HG02763 (cell line): ENCODE results near the gene PREB.
"Not testable (repeated sequence)": the region's sequence is repeated elsewhere in the genome, so short reads cannot be mapped to it uniquely, and the experiment has no call there.

ENCODE experiments used
- ATAC-seq: cut with Tn5 transposase; IDR thresholded peaks from one replicate; pipeline ENCODE4 v1.9.1; 2021; ENCODE audit warnings: mild to moderate bottlenecking, moderate library complexity; ENCODE audit not compliant: unreplicated experiment

PREB gene

DNA sequence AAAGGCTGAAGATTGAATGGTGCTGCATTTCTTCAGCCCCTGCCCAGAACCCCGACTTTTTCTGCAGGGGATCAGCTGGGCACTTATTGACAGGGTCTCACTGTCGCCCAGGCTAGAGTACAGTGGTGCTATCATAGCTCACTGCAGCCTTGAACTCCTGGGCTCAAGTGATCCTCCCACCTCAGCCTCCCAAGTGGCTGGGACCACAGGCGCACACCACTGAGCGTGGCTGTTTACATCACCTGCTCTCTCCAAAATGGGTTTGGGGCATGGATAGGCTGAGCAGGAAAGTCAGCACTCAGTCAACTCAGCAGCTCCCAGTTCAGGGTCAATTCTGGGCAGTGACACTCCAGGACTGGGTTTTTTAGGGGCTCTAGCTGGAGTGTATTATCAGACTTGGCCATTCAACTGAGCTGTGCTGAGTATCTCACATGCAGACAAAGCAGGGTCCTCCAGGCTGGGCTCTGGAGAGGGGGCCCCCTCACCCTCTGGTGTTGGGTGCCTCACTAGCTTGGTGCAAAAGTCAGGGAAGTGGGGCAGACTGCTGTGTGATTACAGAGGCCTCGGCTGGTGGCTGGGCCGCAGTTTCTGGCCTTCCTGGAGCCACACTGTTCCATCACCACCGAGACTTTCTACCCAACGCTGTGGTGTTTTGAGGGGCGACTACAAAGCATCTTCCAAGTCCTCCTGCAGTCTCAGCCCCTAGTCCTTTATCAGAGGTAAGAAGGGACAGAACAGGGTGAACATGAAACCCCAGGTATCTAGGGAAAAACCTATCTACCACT is 6.4 kb downstream of the PREB start:
- ATAC-seq, result no peak

GRCh38 chr2:27126252-27126710 is 8.2 kb downstream of the PREB start:
- no peak for ATAC-seq

- no peak for ATAC-seq
Measured at GRCh38 chr2:27125104-27125503, 9.3 kb downstream of the PREB start.

DNA sequence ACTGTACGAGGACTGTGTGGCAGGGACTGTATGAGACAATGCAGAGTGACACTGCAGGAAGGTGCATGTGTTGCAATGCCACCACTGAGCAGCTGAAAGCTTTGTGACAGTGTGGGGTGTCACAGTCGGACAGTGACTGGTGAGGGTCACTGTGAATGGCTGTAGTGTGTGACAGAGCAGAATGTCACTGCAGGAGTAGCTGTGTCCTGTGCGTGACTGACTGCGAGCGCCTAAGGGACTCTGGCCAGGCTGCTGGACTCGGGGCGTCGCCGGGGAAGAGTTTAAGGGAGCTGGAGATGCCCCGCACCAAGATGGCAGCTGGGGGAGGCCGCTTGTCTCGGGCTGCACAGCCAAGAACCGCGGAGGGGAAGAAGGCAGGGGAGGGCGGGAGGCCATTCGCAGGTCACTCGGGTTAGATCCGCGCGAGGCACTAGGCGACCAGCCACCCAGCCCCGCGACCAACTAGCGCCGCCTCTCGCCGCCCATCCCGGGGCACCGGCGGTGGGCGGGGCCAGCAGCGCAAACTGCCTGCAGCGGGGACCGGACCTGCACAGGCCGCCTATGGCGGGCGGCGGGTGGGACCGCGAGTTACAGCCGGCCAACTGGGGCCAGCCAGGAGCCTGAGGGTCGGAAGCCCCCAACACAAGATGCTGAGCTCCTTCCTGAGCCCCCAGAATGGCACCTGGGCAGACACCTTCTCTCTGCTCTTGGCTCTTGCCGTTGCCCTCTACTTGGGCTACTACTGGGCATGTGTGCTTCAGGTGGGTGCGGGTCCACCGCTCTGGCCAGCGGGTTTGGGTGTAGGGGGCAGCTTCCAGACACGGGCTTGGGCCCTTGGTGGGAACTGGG is 10.9 kb downstream of the PREB start, which contains the start of gene ABHD1:
Gene ABHD1 (plus strand): TSS at position 514 of the 849 bp plus-strand sequence. CDS start 134 bp downstream, at position 648.
- peak; percentile 47 for ATAC-seq

DNA sequence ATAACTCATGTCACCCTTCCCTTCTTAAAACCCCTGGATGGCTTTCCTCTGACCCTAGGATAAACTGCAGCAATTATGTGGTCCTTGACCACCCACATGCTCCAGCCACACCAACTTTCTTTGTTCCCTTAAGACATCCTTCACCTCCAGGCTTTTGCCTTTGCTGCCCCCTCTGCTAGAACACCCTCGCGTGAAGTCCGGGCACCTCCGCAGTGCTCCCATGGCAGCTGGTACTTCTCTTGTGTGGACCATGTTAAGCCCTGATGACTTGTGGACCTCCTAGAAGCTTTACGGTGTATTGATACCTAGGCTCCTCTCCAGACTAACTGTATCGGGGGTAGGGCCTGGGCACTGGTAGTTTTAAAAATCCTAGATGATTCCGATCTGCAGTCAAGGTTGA is 11.6 kb downstream of the PREB start:
- no peak for ATAC-seq

DNA sequence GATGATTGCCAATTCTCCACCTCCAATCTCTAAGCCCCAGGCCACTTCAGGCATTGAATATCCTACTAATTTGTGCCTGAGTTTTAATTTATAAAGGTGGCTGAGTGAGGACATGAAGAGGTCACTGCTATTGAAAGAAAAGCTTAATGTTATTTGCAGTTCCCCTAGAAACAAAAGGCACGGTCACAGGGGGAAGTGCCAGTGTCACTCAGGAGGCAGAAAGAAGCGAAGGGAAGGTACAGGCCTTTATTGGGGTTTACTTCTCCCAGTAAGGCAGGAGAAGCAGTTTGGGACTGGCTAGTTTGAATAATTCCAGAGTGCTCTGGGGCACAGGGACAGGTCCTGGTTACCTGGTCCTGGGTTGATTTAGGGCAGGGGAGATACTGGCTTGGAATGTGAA is 12.5 kb downstream of the PREB start:
- ATAC-seq, result no peak

DNA sequence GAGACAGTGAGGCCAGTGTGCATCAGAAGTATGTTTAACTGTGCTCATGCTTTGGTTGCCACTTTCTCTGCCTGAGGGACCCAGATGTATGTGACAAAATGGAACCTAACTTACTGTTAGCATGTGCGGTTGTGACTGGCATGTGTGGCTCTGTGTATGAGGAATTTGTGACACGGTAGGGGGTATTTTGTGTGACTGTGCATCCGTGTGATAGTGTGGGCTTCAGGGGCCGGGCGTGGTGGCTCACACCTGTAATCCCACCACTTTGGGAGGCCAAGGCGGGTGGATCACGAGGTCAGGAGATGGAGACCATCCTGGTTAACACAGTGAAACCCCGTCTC is 15.1 kb downstream of the PREB start:
- not testable (repeated sequence) for ATAC-seq

DNA sequence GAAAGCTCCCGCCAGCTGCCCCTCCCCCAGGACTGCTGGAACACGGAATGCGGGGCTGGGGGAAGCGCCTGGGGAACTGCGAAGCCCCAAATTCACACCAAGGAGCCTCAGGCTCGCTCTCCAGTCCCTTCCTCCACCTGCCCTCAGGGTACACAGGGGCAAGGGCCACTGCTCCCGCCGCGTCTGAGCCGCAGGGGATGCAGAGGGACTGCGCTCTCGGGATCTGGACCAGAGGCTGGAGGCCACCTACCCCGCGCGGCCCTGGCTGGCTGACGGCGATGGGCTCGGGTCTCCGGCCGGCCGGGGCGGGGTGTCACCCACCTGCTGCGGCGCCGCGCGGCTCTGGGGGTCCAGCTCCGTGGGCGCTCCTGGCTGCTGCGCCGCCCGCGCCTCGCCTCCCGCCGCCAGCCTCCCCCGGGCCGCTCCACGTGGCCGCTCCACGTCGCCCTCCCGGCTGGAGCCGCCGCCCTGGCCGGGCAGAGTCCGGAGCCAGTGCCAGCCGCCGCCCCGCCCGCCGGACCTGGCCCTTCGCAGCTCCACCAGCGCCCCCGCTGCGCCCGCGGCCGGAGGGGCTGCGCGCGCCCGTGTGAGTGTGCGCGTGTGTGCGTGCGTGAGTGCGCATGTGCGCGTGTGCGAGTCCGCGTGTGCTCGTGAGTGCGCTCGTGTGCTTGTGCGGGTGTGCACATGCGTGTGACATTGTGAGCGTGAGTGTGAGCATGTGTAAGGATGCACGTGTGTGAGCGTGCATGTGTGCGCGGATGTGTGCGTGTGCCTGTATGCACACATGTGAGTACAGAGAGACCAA is 15.7 kb downstream of the PREB start, which contains the start of gene CGREF1:
Gene CGREF1 (minus strand): TSS at position 604 of the 805 bp plus-strand sequence. CDS start 14,762 bp downstream, outside the sequence.
- ATAC-seq, result no peak

GRCh38 chr2:27117995-27118524 is 16.4 kb downstream of the PREB start:
- no peak for ATAC-seq

- ATAC-seq, result no peak
Measured at GRCh38 chr2:27115519-27115918, 18.9 kb downstream of the PREB start.

DNA sequence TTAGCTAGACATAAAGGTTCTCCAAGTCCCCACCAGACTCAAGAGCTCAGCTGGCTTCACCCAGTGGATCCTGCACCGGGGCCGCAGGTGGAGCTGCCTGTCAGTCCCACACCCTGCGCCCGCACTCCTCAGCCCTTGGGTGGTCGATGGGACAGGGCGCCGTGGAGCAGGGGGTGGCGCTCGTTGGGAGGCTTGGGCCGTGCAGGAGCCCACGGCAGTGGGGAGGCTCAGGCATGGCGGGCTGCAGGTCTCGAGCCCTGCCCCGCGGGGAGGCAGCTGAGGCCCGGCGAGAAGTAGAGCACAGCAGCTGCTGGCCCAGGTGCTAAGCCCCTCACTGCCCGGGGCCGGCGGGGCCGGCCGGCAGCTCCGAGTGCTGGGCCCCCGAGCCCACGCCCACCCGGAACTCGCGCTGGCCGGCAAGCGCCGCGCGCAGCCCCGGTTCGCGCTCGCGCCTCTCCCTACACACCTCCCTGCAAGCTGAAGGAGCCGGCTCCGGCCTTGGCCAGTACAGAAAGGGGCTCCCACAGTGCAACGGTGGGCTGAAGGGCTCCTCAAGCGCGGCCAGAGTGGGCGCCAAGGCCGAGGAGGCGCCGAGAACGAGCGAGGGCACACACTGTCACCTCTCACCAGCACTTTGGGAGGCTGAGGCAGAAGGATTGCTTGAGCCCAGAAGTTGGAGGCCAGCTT is 22.9 kb downstream of the PREB start:
- ATAC-seq, result not testable (repeated sequence)

- ATAC-seq, result not testable (repeated sequence)
Measured at GRCh38 chr2:27110603-27111352, 23.7 kb downstream of the PREB start.

- no peak for ATAC-seq
Measured at GRCh38 chr2:27109083-27109482, 25.4 kb downstream of the PREB start.

GRCh38 chr2:27108221-27108620 is 26.2 kb downstream of the PREB start:
- no peak for ATAC-seq

DNA sequence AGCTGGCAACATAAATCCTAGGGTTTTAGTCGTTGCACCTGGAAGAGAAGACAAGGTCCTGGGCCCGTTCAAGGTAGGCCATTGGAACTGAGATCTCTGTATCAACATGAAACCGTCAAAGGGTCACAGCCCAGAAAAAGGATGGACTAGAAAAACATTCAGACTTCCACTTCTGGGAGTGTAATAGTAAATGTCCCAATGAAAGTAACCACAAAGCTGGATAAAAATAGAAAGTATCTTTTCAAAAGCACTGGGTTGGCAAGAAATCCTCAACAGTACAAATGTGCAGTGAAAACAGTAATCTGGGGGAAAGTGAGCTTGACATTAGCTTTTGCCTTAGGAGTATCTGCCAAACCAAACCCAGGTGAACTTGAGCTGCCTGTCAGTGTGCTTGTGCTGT is 28.5 kb downstream of the PREB start:
- ATAC-seq, result no peak

- no peak for ATAC-seq
Measured at GRCh38 chr2:27102329-27102728, 32.1 kb downstream of the PREB start.

GRCh38 chr2:27100036-27100435 is 34.4 kb downstream of the PREB start:
- ATAC-seq, result no peak

- ATAC-seq, result no peak
Measured at GRCh38 chr2:27099334-27099955, 35.0 kb downstream of the PREB start.

GRCh38 chr2:27097341-27097740 is 37.1 kb downstream of the PREB start:
- ATAC-seq, result no peak
